OCI-LY3 (cell line): ENCODE measurements around the gene GLRX.

Source experiments
- H2AFZ ChIP-seq: fragments of 200-600, 300-600 bp; shearing (Covaris generic); 2 replicates; pipeline ENCODE4 v1.6.0; 2014; ENCODE audit warnings: antibody characterized with exemption, low read depth, low read length
- H3K27ac ChIP-seq: fragments of 200-600, 300-600 bp; sonication (generic); 2 replicates; pipeline ENCODE4 v1.5.1; 2014; ENCODE audit warnings: mild to moderate bottlenecking, low read length, moderate library complexity, mixed read lengths
- H3K27me3 ChIP-seq: fragments of 200-600, 300-600 bp; sonication (generic); 2 replicates; pipeline ENCODE4 v1.6.1; 2014; ENCODE audit warnings: low read depth, low read length, mixed read lengths
- H3K36me3 ChIP-seq: fragments of 200-600, 300-600 bp; sonication (generic); replicated peaks from 2 replicates; pipeline ENCODE3; 2014; ENCODE audit warnings: low read depth, low read length, mixed read lengths
- H3K4me1 ChIP-seq: fragments of 300-600, 200-600 bp; sonication (generic); 2 replicates; pipeline ENCODE4 v1.6.1; 2014; ENCODE audit warnings: low read length, mixed read lengths
- H3K4me2 ChIP-seq: fragments of 200-600, 300-600 bp; sonication (generic); 2 replicates; pipeline ENCODE4 v1.6.1; 2014; ENCODE audit warnings: low read length, mixed read lengths
- H3K4me3 ChIP-seq: fragments of 300-600, 200-600 bp; sonication (generic); 2 replicates; pipeline ENCODE4 v1.5.1; 2014; ENCODE audit warnings: antibody characterized with exemption, mild to moderate bottlenecking, low read length, moderate library complexity
- H3K79me2 ChIP-seq: fragments of 300-600, 200-600 bp; shearing (Covaris generic); 2 replicates; pipeline ENCODE4 v1.6.1; 2014; ENCODE audit warnings: mild to moderate bottlenecking, low read length, mixed read lengths
- H3K9ac ChIP-seq: fragments of 300-600, 200-600 bp; shearing (Covaris generic); 2 replicates; pipeline ENCODE4 v1.6.0; 2014; ENCODE audit warnings: mild to moderate bottlenecking, low read length, moderate library complexity
- H3K9me3 ChIP-seq: fragments of 200-600, 300-600 bp; shearing (Covaris generic); 2 replicates; pipeline ENCODE4 v1.6.1; 2014; ENCODE audit warnings: low read length, mixed read lengths; ENCODE audit not compliant: insufficient read depth
- H4K20me1 ChIP-seq: fragments of 200-600, 300-600 bp; sonication (generic); 2 replicates; pipeline ENCODE4 v1.6.1; 2016; ENCODE audit warnings: low read length, mixed read lengths; ENCODE audit not compliant: insufficient read depth
- CTCF ChIP-seq: fragments of 200-600, 300-600 bp; sonication (generic); IDR thresholded peaks from 2 replicates; pipeline ENCODE4 v1.5.1; 2014; ENCODE audit warnings: antibody characterized with exemption, low read length, low read depth
- EZH2phosphoT487 ChIP-seq: fragments of 200-600 bp; shearing (Covaris generic); IDR thresholded peaks from 2 replicates; pipeline ENCODE4 v1.6.1; 2018; ENCODE audit warnings: antibody characterized with exemption, mixed run types, low read depth

The GLRX gene

GRCh38 chr5:95808686-95809413 lies 13.7 kb downstream of the GLRX start:
- Histone ChIP-seq H3K27me3 (no peaks in the 10 kb centered on the region), H2AFZ (peak overlapping the region; percentile 71), H3K4me3 (peak overlapping the region; percentile 69), H3K4me2 (peak overlapping the region; percentile 84), H3K36me3 (no peaks in the 10 kb centered on the region), H3K27ac (peak overlapping the region; percentile 59), H3K9ac (peak overlapping the region; percentile 48), H3K79me2 (no peaks in the 10 kb centered on the region), H3K4me1 (peaks cover 19% of the 10 kb centered on the region), H3K9me3 (no peaks in the 10 kb centered on the region), H4K20me1 (no peaks in the 10 kb centered on the region)
- no peak for TF ChIP-seq CTCF
- no peak for TF ChIP-seq EZH2phosphoT487

GRCh38 chr5:95808013-95808685 lies 14.4 kb downstream of the GLRX start:
- no peaks in the 10 kb centered on the region for H3K36me3 ChIP-seq
- H3K4me2 ChIP-seq = peak overlapping the region; percentile 84
- H3K9me3 ChIP-seq = no peaks in the 10 kb centered on the region
- no peaks in the 10 kb centered on the region for H3K27me3 ChIP-seq
- H3K4me1 ChIP-seq = peaks cover 19% of the 10 kb centered on the region
- H4K20me1 ChIP-seq = no peaks in the 10 kb centered on the region
- H3K4me3 ChIP-seq = peak overlapping the region; percentile 69
- H3K9ac ChIP-seq = peak overlapping the region; percentile 48; the same call in 1 of the 2 replicates
- H2AFZ ChIP-seq = no peak overlapping the region
- H3K27ac ChIP-seq = peak overlapping the region; percentile 59
- no peaks in the 10 kb centered on the region for H3K79me2 ChIP-seq
- TF ChIP-seq EZH2phosphoT487 (no peak), CTCF (no peak)

DNA sequence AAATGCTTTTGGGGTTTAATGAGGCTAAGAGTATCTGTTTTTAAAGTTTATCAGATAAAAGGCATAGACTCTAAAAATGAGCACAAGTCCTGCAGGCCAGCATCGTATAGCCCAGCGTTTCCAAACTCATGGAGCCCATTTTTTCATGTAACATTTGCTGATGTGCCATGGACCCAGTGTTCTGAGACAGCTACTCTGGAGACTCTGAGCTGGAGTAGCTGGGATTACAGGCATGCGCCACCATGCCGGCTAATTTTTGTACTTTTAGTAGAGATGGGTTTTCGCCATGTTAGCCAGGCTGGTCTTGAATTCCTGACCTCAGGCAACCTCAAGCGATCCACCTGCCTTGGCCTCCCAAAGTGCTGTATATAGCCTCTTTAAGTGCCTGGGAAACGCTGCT lies 15.8 kb downstream of the GLRX start:
- H3K9me3 ChIP-seq = no peaks in the 10 kb centered on the region
- H3K4me1 ChIP-seq = peaks cover 19% of the 10 kb centered on the region

More for the DNA sequence above, 15.8 kb downstream of the GLRX start:
- no peak overlapping the region for H3K4me3 ChIP-seq
- H4K20me1 ChIP-seq = no peaks in the 10 kb centered on the region
- no peak overlapping the region for H2AFZ ChIP-seq
- H3K27ac ChIP-seq = no peak overlapping the region
- H3K79me2 ChIP-seq = no peaks in the 10 kb centered on the region
- H3K27me3 ChIP-seq = no peaks in the 10 kb centered on the region
- H3K9ac ChIP-seq = no peak overlapping the region
- TF ChIP-seq EZH2phosphoT487 (no peak), CTCF (no peak)
- H3K4me2 ChIP-seq = no peak overlapping the region
- no peaks in the 10 kb centered on the region for H3K36me3 ChIP-seq
